Gastrocnemius medialis (tissue), 4 donors: Measurements from ENCODE around the gene KMT2A. TPM values are rescaled to one million over a fixed set of nuclear protein-coding genes. Genes with fewer than 3 reads are reported as not detected.

Source experiments
- ATAC-seq, 2 donors: fragments of 150-250 bp; one replicate each; pipeline ENCODE4 v1.9.1; 2016
- DNase-seq, 2 donors: peaks; one replicate each; pipeline ENCODE4 v3.0.0-alpha.2; 2019
- H3K27ac ChIP-seq, 4 donors: fragments of 200-600 bp; sonication (generic); 1 replicate in 1 of 4; 2 replicates in 3 of 4; pipeline ENCODE4 v1.5.1; 2016 to 2018; ENCODE audit warnings: mild to moderate bottlenecking in 2 of 4, moderate library complexity in 1 of 4
- H3K27me3 ChIP-seq, 3 donors: fragments of 200-600 bp; sonication (generic) in 2 of 3; 1 replicate in 1 of 3; 2 replicates in 2 of 3; pipeline versions ENCODE4 v1.5.1 to v1.6.0; 2016 to 2019; ENCODE audit warnings: mild to moderate bottlenecking in 1 of 3, moderate library complexity in 1 of 3
- H3K36me3 ChIP-seq, 2 donors: fragments of 200-600 bp; sonication (generic) in 1 of 2; one replicate each; pipeline ENCODE4 v1.5.1; 2017 to 2018
- H3K4me1 ChIP-seq, 2 donors: fragments of 200-600 bp; sonication (generic) in 1 of 2; one replicate each; pipeline ENCODE4 v1.5.1; 2016 to 2017; ENCODE audit warnings: mild to moderate bottlenecking in 2 of 2
- H3K4me3 ChIP-seq, 4 donors: fragments of 200-600 bp; sonication (generic) in 3 of 4; 1 replicate in 1 of 4; 2 replicates in 3 of 4; pipeline ENCODE4 v1.5.1; 2016 to 2019; ENCODE audit warnings: mild to moderate bottlenecking in 2 of 4
- H3K9me3 ChIP-seq, 3 donors: fragments of 200-600 bp; sonication (generic) in 2 of 3; 1 replicate in 1 of 3; 2 replicates in 2 of 3; pipeline ENCODE4 v1.5.1; 2016 to 2019
- CTCF ChIP-seq, 5 experiments: fragments of 450-650 bp in 3 of 5; fragments of 200-600 bp in 2 of 5; sonication (generic) in 2 of 5; IDR thresholded peaks in 4 of 5; conservative IDR thresholded peaks in 1 of 5; 1 replicate in 4 of 5; 2 replicates in 1 of 5; pipeline ENCODE4 v1.5.1; 2016 to 2019; ENCODE audit warnings: antibody characterized with exemption in 5 of 5, mild to moderate bottlenecking in 3 of 5, moderate library complexity in 3 of 5
- POLR2A ChIP-seq, 2 donors: fragments of 450-650 bp; IDR thresholded peaks; one replicate each; pipeline ENCODE4 v1.6.1; 2017; ENCODE audit warnings: antibody characterized with exemption in 2 of 2, mild to moderate bottlenecking in 2 of 2, moderate library complexity in 2 of 2
- in situ Hi-C, 4 donors: fragments of 200-750 bp; cut with MboI; loops; one replicate each; pipeline versions ENCODE4 v1.15.0 to v1.8.0; 2017; ENCODE audit warnings: low sequenced_read_pairs in 4 of 4
- intact Hi-C: fragments of 100-400 bp; cut with DNase I; formaldehyde crosslinking; loops from one replicate; pipeline ENCODE4 v1.15.1; 2023; ENCODE audit warnings: low total_unique reads
- total RNA-seq, 4 donors: library from RNA; depleted of rRNA; stranded (reverse); fragments of >200 nt; gene quantifications; one replicate each; pipeline versions ENCODE4 v1.1.0 to v1.2.3, GENCODE V29; 2016

The KMT2A gene
- total RNA-seq, 4 donors from 2014 or later = 24.3 to 55.6 (median 27.9) TPM

- in situ Hi-C loops = no loop called here
- DNase-seq (no peak), ATAC-seq (no peak)
- Histone ChIP-seq H3K9me3 (no peaks in the 10 kb centered on the region), H3K4me3 (no peak overlapping the region), H3K4me1 (no peaks in the 10 kb centered on the region), H3K27me3 (no peaks in the 10 kb centered on the region), H3K36me3 (peaks cover 9 to 93% of the 10 kb centered on the region in 2 donors), H3K27ac (no peak overlapping the region)
- TF ChIP-seq CTCF (IDR thresholded peaks at IDR 0.05 in 4 of 5, conservative IDR thresholded peaks at IDR 0.05 in 1 of 5) (no peak), POLR2A (IDR thresholded peaks at IDR 0.05) (no peak)
- intact Hi-C loops = no loop called here
Measured at GRCh38 chr11:118511601-118512000, 75.3 kb downstream of the KMT2A start.

- no peak overlapping the region for H3K4me3 ChIP-seq
- H3K36me3 ChIP-seq = peaks cover 9 to 87% of the 10 kb centered on the region in 2 donors
- H3K9me3 ChIP-seq = no peaks in the 10 kb centered on the region
- no peaks in the 10 kb centered on the region for H3K27me3 ChIP-seq
- in situ Hi-C loops = no loop called here
- H3K27ac ChIP-seq = no peak overlapping the region
- no peak for TF ChIP-seq POLR2A (IDR thresholded peaks at IDR 0.05)
- no peak for TF ChIP-seq CTCF (IDR thresholded peaks at IDR 0.05 in 4 of 5, conservative IDR thresholded peaks at IDR 0.05 in 1 of 5)
- DNase-seq = no peak
- intact Hi-C loops = no loop called here
- H3K4me1 ChIP-seq = no peaks in the 10 kb centered on the region
- ATAC-seq = no peak
Measured at GRCh38 chr11:118514103-118514502, 77.8 kb downstream of the KMT2A start.

GRCh38 chr11:118519549-118519948 lies 83.3 kb downstream of the KMT2A start:
- no peak for TF ChIP-seq CTCF (IDR thresholded peaks at IDR 0.05 in 4 of 5, conservative IDR thresholded peaks at IDR 0.05 in 1 of 5)
- no peak for TF ChIP-seq POLR2A (IDR thresholded peaks at IDR 0.05)
- no peak for ATAC-seq
- intact Hi-C loops = no loop called here
- Histone ChIP-seq H3K36me3 (peaks cover 11 to 83% of the 10 kb centered on the region in 2 donors), H3K9me3 (no peaks in the 10 kb centered on the region), H3K27ac (no peak overlapping the region), H3K4me3 (no peak overlapping the region), H3K4me1 (no peaks in the 10 kb centered on the region), H3K27me3 (no peaks in the 10 kb centered on the region)
- no peak for DNase-seq
- in situ Hi-C loops = no loop called here

- in situ Hi-C loops = no loop called here
- peaks cover 11 to 62% of the 10 kb centered on the region in 2 donors for H3K36me3 ChIP-seq
- ATAC-seq (no peak), DNase-seq (no peak)
- H3K4me3 ChIP-seq = no peak overlapping the region
- intact Hi-C loops = no loop called here
- H3K27ac ChIP-seq = no peak overlapping the region
- H3K9me3 ChIP-seq = no peaks in the 10 kb centered on the region
- H3K4me1 ChIP-seq = no peaks in the 10 kb centered on the region
- TF ChIP-seq CTCF (IDR thresholded peaks at IDR 0.05 in 4 of 5, conservative IDR thresholded peaks at IDR 0.05 in 1 of 5) (no peak), POLR2A (IDR thresholded peaks at IDR 0.05) (no peak)
- no peaks in the 10 kb centered on the region for H3K27me3 ChIP-seq
Measured at GRCh38 chr11:118521892-118522311, 85.6 kb downstream of the KMT2A start.

GRCh38 chr11:118522571-118523072 lies 86.3 kb downstream of the KMT2A start:
- no peak overlapping the region for H3K4me3 ChIP-seq
- H3K4me1 ChIP-seq = no peaks in the 10 kb centered on the region
- peaks cover 11 to 58% of the 10 kb centered on the region in 2 donors for H3K36me3 ChIP-seq
- no peaks in the 10 kb centered on the region for H3K9me3 ChIP-seq
- no peak for DNase-seq
- TF ChIP-seq POLR2A (IDR thresholded peaks at IDR 0.05) = no peak
- no peak for TF ChIP-seq CTCF (IDR thresholded peaks at IDR 0.05 in 4 of 5, conservative IDR thresholded peaks at IDR 0.05 in 1 of 5)
- ATAC-seq = no peak
- no peak overlapping the region for H3K27ac ChIP-seq
- H3K27me3 ChIP-seq = no peaks in the 10 kb centered on the region
- in situ Hi-C loops = no loop called here
- intact Hi-C loops = no loop called here
